ENCODE measurements around the gene CAPN2. TPM values are rescaled to one million over a fixed set of nuclear protein-coding genes. Genes with fewer than 3 reads are reported as not detected.

Gene CAPN2
- total RNA-seq, 1 experiment from 2014 or later: 1,259 TPM

- H2AFZ ChIP-seq (ENCODE audit: low read length): no peak overlapping the region
- TF ChIP-seq EZH2phosphoT487 (IDR thresholded peaks at IDR 0.05; ENCODE audit: borderline replicate concordance, low read length) (no peak), EZH2 (IDR thresholded peaks at IDR 0.05; ENCODE audit: low read length, unreplicated experiment) (no peak)
- TF ChIP-seq, protein P1, sequence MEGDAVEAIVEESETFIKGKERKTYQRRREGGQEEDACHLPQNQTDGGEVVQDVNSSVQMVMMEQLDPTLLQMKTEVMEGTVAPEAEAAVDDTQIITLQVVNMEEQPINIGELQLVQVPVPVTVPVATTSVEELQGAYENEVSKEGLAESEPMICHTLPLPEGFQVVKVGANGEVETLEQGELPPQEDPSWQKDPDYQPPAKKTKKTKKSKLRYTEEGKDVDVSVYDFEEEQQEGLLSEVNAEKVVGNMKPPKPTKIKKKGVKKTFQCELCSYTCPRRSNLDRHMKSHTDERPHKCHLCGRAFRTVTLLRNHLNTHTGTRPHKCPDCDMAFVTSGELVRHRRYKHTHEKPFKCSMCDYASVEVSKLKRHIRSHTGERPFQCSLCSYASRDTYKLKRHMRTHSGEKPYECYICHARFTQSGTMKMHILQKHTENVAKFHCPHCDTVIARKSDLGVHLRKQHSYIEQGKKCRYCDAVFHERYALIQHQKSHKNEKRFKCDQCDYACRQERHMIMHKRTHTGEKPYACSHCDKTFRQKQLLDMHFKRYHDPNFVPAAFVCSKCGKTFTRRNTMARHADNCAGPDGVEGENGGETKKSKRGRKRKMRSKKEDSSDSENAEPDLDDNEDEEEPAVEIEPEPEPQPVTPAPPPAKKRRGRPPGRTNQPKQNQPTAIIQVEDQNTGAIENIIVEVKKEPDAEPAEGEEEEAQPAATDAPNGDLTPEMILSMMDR (conservative IDR thresholded peaks at IDR 0.05; ENCODE audit: low read depth, low read length): no peak
- H3K36me3 ChIP-seq (ENCODE audit: low read depth, low read length): peaks cover 91% of the 10 kb centered on the region
- no peaks in the 10 kb centered on the region for H3K27me3 ChIP-seq (ENCODE audit: low read length)
- DNase-seq (no peak), ATAC-seq (no peak)
- no peak overlapping the region for H3K27ac ChIP-seq (ENCODE audit: low read length)
- no peak overlapping the region for H3K4me3 ChIP-seq (ENCODE audit: low read length)
- H3F3A ChIP-seq (ENCODE audit: low read length, unreplicated experiment): peaks cover 9% of the 10 kb centered on the region
- H3K79me2 ChIP-seq (ENCODE audit: low read length): peaks cover 21% of the 10 kb centered on the region; the same call in 1 of the 2 replicates
- ChIA-PET CTCF (interaction anchor here (0.6 kb wide), 1 partner anchor 24 kb away, joined by 11 read pairs; no protein-coding TSS in a partner anchor), POLR2A (ENCODE audit: unreplicated experiment) (no interaction called here)
- peaks cover 22% of the 10 kb centered on the region for H3K4me1 ChIP-seq (ENCODE audit: insufficient read depth, low read length)
- no peaks in the 10 kb centered on the region for H3K9me3 ChIP-seq (ENCODE audit: low read length)
- no TSS peak for BruUV-seq (replicated peaks)
- intact Hi-C loops (cut with micrococcal nuclease): no loop called here
- H3K4me2 ChIP-seq (ENCODE audit: low read length): no peak overlapping the region
- no peaks in the 10 kb centered on the region for H3K9me2 ChIP-seq (replicated peaks; ENCODE audit: low read length)
- H4K20me1 ChIP-seq (ENCODE audit: low read length): peaks cover 15% of the 10 kb centered on the region; the same call in 1 of the 2 replicates
- no peak overlapping the region for H3K9ac ChIP-seq (ENCODE audit: low read length)
Observed at GRCh38 chr1:223750730-223751570, 38.6 kb downstream of the CAPN2 start.

- H3K9ac ChIP-seq (ENCODE audit: low read length): no peak overlapping the region
Observed at GRCh38 chr1:223751696-223752095, 39.4 kb downstream of the CAPN2 start.

More at GRCh38 chr1:223751696-223752095, 39.4 kb downstream of the CAPN2 start:
- Histone ChIP-seq H3K4me2 (ENCODE audit: low read length) (no peak overlapping the region), H3K79me2 (ENCODE audit: low read length) (peaks cover 21% of the 10 kb centered on the region; the same call in 1 of the 2 replicates), H3K9me2 (replicated peaks; ENCODE audit: low read length) (no peaks in the 10 kb centered on the region), H4K20me1 (ENCODE audit: low read length) (peaks cover 15% of the 10 kb centered on the region; the same call in 1 of the 2 replicates), H3K4me1 (ENCODE audit: insufficient read depth, low read length) (peaks cover 22% of the 10 kb centered on the region), H3K27me3 (ENCODE audit: low read length) (no peaks in the 10 kb centered on the region), H3F3A (ENCODE audit: low read length, unreplicated experiment) (peaks cover 8% of the 10 kb centered on the region), H2AFZ (ENCODE audit: low read length) (no peak overlapping the region), H3K27ac (ENCODE audit: low read length) (no peak overlapping the region), H3K9me3 (ENCODE audit: low read length) (no peaks in the 10 kb centered on the region), H3K4me3 (ENCODE audit: low read length) (no peak overlapping the region), H3K36me3 (ENCODE audit: low read depth, low read length) (peaks cover 91% of the 10 kb centered on the region)
- no peak for DNase-seq
- POLR2A ChIA-PET (ENCODE audit: unreplicated experiment): no interaction called here
- TF ChIP-seq EZH2phosphoT487 (IDR thresholded peaks at IDR 0.05; ENCODE audit: borderline replicate concordance, low read length) (no peak), EZH2 (IDR thresholded peaks at IDR 0.05; ENCODE audit: low read length, unreplicated experiment) (no peak)
- TF ChIP-seq, protein P1 (conservative IDR thresholded peaks at IDR 0.05; ENCODE audit: low read depth, low read length): no peak
- no peak for ATAC-seq
- BruUV-seq (replicated peaks): no TSS peak
- intact Hi-C loops (cut with micrococcal nuclease): no loop called here
- CTCF ChIA-PET: no interaction called here
